Fibroblast of peridontal ligament (primary cell): Measurements from ENCODE around the gene CXorf58.

ENCODE experiments used
- DNase-seq: peaks from one replicate; pipeline ENCODE4 v3.0.0-alpha.2; 2010; ENCODE audit errors: extremely low read depth

The CXorf58 gene

GRCh38 chrX:23901060-23901459 lies 6.7 kb upstream of the CXorf58 start:
- DNase-seq, result no peak

- peak; percentile 85 for DNase-seq
Measured at GRCh38 chrX:23901805-23902204, 6.0 kb upstream of the CXorf58 start.

- peak; percentile 82 for DNase-seq
Measured at GRCh38 chrX:23902419-23902818, 5.4 kb upstream of the CXorf58 start.

- DNase-seq, result peak; percentile 52
Measured at GRCh38 chrX:23904096-23904495, 3.7 kb upstream of the CXorf58 start.

- DNase-seq, result no peak
Measured at GRCh38 chrX:23907111-23907497, 702 bp upstream of the CXorf58 start.

GRCh38 chrX:23908219-23909004 lies 606 bp downstream of the CXorf58 start:
- DNase-seq, result no peak

GRCh38 chrX:23911126-23911835 lies 3.5 kb downstream of the CXorf58 start:
- DNase-seq, result peak; percentile 3

- no peak for DNase-seq
Measured at GRCh38 chrX:23919148-23919547, 11.3 kb downstream of the CXorf58 start.

GRCh38 chrX:23919706-23920320 lies 12.0 kb downstream of the CXorf58 start:
- no peak for DNase-seq

GRCh38 chrX:23926015-23926414 lies 18.2 kb downstream of the CXorf58 start:
- no peak for DNase-seq

- no peak for DNase-seq
Measured at GRCh38 chrX:23930894-23931604, 23.2 kb downstream of the CXorf58 start.

- DNase-seq, result peak; percentile 34
Measured at GRCh38 chrX:23932046-23932445, 24.2 kb downstream of the CXorf58 start.

- DNase-seq, result peak; percentile 72
Measured at GRCh38 chrX:23935106-23935505, 27.3 kb downstream of the CXorf58 start.

- no peak for DNase-seq
Measured at GRCh38 chrX:23936180-23936579, 28.4 kb downstream of the CXorf58 start.

- peak; percentile 6 for DNase-seq
Measured at GRCh38 chrX:23937100-23937499, 29.3 kb downstream of the CXorf58 start.

- peak; percentile 60 for DNase-seq
Measured at GRCh38 chrX:23938690-23939089, 30.9 kb downstream of the CXorf58 start.

- DNase-seq, result no peak
Measured at GRCh38 chrX:23939203-23939602, 31.4 kb downstream of the CXorf58 start.

GRCh38 chrX:23944234-23944633 lies 36.4 kb downstream of the CXorf58 start:
- DNase-seq, result no peak

GRCh38 chrX:23945206-23945605 lies 37.4 kb downstream of the CXorf58 start:
- DNase-seq, result no peak

GRCh38 chrX:23952391-23952790 lies 44.6 kb downstream of the CXorf58 start:
- no peak for DNase-seq

GRCh38 chrX:23952984-23953907 lies 45.4 kb downstream of the CXorf58 start:
- DNase-seq, result no peak
